CD4-positive, CD25-positive, alpha-beta regulatory T cell (primary cell): Measurements from ENCODE around the gene DRC7. TPM values are rescaled to one million over a fixed set of nuclear protein-coding genes. Genes with fewer than 3 reads are reported as not detected.
A peak's percentile ranks its signal among the peaks of the same experiment; 100 is the strongest.

Experiments
- ATAC-seq, 2 donors: fragments of 150-1000 bp; cut with Tn5 transposase; one replicate each; pipeline ENCODE4 v1.10.0; 2021; ENCODE audit warnings: low read depth in 2 of 2, moderate number of reproducible peaks in 2 of 2, moderate library complexity in 1 of 2
- DNase-seq, 3 donors: peaks; one replicate each; pipeline versions ENCODE4 v3.0.0 to v3.0.0-alpha.2; 2012 to 2022; ENCODE audit warnings: mixed read lengths in 1 of 3
- H3K27ac ChIP-seq: one replicate; pipeline ENCODE4 v1.7.0; 2013; ENCODE audit warnings: mild to moderate bottlenecking, low read length; ENCODE audit not compliant: insufficient read depth, poor library complexity, severe bottlenecking
- H3K27me3 ChIP-seq: one replicate; pipeline ENCODE4 v1.7.0; 2013; ENCODE audit warnings: low read length; ENCODE audit not compliant: control insufficient read depth, insufficient read depth
- H3K36me3 ChIP-seq: one replicate; pipeline ENCODE4 v1.7.0; 2013; ENCODE audit warnings: mild to moderate bottlenecking, low read length, moderate library complexity; ENCODE audit not compliant: control insufficient read depth, insufficient read depth
- H3K4me1 ChIP-seq: 2 replicates; pipeline ENCODE4 v1.7.0; 2013; ENCODE audit warnings: mild to moderate bottlenecking, low read length; ENCODE audit not compliant: insufficient read depth, control insufficient read depth, poor library complexity, severe bottlenecking
- H3K4me3 ChIP-seq: one replicate; pipeline ENCODE4 v1.7.0; 2013; ENCODE audit warnings: low read depth, mild to moderate bottlenecking, low read length, moderate library complexity
- H3K9me3 ChIP-seq, 2 experiments: 1 replicate in 1 of 2; 2 replicates in 1 of 2; pipeline ENCODE4 v1.7.0; 2013; ENCODE audit warnings: low read length in 2 of 2, mild to moderate bottlenecking in 1 of 2, moderate library complexity in 1 of 2; ENCODE audit not compliant: control insufficient read depth in 2 of 2
- H3K27ac Mint-ChIP-seq, 3 donors: one replicate each; pipeline ENCODE4 v1.8.0; 2020 to 2022; ENCODE audit warnings: mild to moderate bottlenecking in 3 of 3, mixed read lengths in 3 of 3, moderate library complexity in 2 of 3
- H3K27me3 Mint-ChIP-seq: one replicate; pipeline ENCODE4 v1.8.0; 2022; ENCODE audit warnings: mild to moderate bottlenecking, mixed read lengths
- H3K36me3 Mint-ChIP-seq: one replicate; pipeline ENCODE4 v1.8.0; 2020; ENCODE audit warnings: mixed read lengths
- H3K4me1 Mint-ChIP-seq, 4 donors: one replicate each; pipeline ENCODE4 v1.8.0; 2020 to 2022; ENCODE audit warnings: mixed read lengths in 4 of 4, mild to moderate bottlenecking in 1 of 4
- H3K4me3 Mint-ChIP-seq, 4 donors: one replicate each; pipeline ENCODE4 v1.8.0; 2020 to 2022; ENCODE audit warnings: mild to moderate bottlenecking in 4 of 4, mixed read lengths in 4 of 4, moderate library complexity in 3 of 4
- H3K9me3 Mint-ChIP-seq, 7 donors: one replicate each; pipeline ENCODE4 v1.8.0; 2020 to 2022; ENCODE audit warnings: mixed read lengths in 7 of 7, mild to moderate bottlenecking in 3 of 7, moderate library complexity in 2 of 7
- polyA plus RNA-seq, 4 donors: library from polyadenylated mRNA; unstranded; fragments of 300-500 nt; fragmentation: Illumina TruSeq; gene quantifications; one replicate each; pipeline ENCODE4 v1.2.3, GENCODE V29; 2021
- total RNA-seq: library from RNA; stranded (reverse); gene quantifications from one replicate; pipeline ENCODE4 v1.2.3, GENCODE V29; 2022

The DRC7 gene
- total and polyA plus RNA-seq, 5 donors from 2014 or later = not detected

GRCh38 chr16:57676553-57677085 lies 18.0 kb upstream of the DRC7 start:
- Mint-ChIP-seq H3K4me3 (no peak overlapping the region), H3K27ac (no peak overlapping the region), H3K9me3 (no peaks in the 10 kb centered on the region), H3K27me3 (peaks cover 5% of the 10 kb centered on the region), H3K4me1 (no peaks in the 10 kb centered on the region), H3K36me3 (no peaks in the 10 kb centered on the region)
- Histone ChIP-seq H3K27me3 (peaks cover 5% of the 10 kb centered on the region), H3K4me3 (no peak overlapping the region), H3K9me3 (no peaks in the 10 kb centered on the region), H3K4me1 (no peaks in the 10 kb centered on the region), H3K36me3 (no peaks in the 10 kb centered on the region), H3K27ac (no peak overlapping the region)
- DNase-seq (no peak), ATAC-seq (no peak)

GRCh38 chr16:57677622-57678369 lies 16.8 kb upstream of the DRC7 start:
- no peaks in the 10 kb centered on the region for H3K9me3 ChIP-seq
- DNase-seq (no peak), ATAC-seq (no peak)
- Mint-ChIP-seq H3K27ac (no peak overlapping the region), H3K9me3 (no peaks in the 10 kb centered on the region), H3K4me1 (no peaks in the 10 kb centered on the region), H3K36me3 (no peaks in the 10 kb centered on the region), H3K27me3 (no peaks in the 10 kb centered on the region), H3K4me3 (no peak overlapping the region)
- no peaks in the 10 kb centered on the region for H3K4me1 ChIP-seq
- H3K36me3 ChIP-seq = no peaks in the 10 kb centered on the region
- H3K27ac ChIP-seq = no peak overlapping the region
- H3K4me3 ChIP-seq = no peak overlapping the region
- H3K27me3 ChIP-seq = peaks cover 5% of the 10 kb centered on the region

GRCh38 chr16:57679016-57679415 lies 15.6 kb upstream of the DRC7 start:
- Histone ChIP-seq H3K27me3 (peaks cover 2% of the 10 kb centered on the region), H3K27ac (no peak overlapping the region), H3K4me3 (no peak overlapping the region), H3K9me3 (no peaks in the 10 kb centered on the region), H3K4me1 (no peaks in the 10 kb centered on the region), H3K36me3 (no peaks in the 10 kb centered on the region)
- H3K9me3 Mint-ChIP-seq = no peaks in the 10 kb centered on the region
- ATAC-seq (no peak), DNase-seq (no peak)
- H3K4me3 Mint-ChIP-seq = no peak overlapping the region
- H3K4me1 Mint-ChIP-seq = no peaks in the 10 kb centered on the region
- H3K27ac Mint-ChIP-seq = no peak overlapping the region
- H3K36me3 Mint-ChIP-seq = no peaks in the 10 kb centered on the region
- no peaks in the 10 kb centered on the region for H3K27me3 Mint-ChIP-seq

- no peaks in the 10 kb centered on the region for H3K36me3 Mint-ChIP-seq
- no peaks in the 10 kb centered on the region for H3K9me3 Mint-ChIP-seq
- H3K27me3 ChIP-seq = no peaks in the 10 kb centered on the region
- H3K4me3 ChIP-seq = no peak overlapping the region
- ATAC-seq (no peak), DNase-seq (peak in 1 of 3 donors; percentile 12)
- H3K4me1 ChIP-seq = no peaks in the 10 kb centered on the region
- no peaks in the 10 kb centered on the region for H3K27me3 Mint-ChIP-seq
- H3K4me1 Mint-ChIP-seq = no peaks in the 10 kb centered on the region
- H3K9me3 ChIP-seq = no peaks in the 10 kb centered on the region
- H3K27ac ChIP-seq = no peak overlapping the region
- no peak overlapping the region for H3K27ac Mint-ChIP-seq
- no peaks in the 10 kb centered on the region for H3K36me3 ChIP-seq
- no peak overlapping the region for H3K4me3 Mint-ChIP-seq
Measured at GRCh38 chr16:57679767-57680482, 14.7 kb upstream of the DRC7 start.

- H3K36me3 Mint-ChIP-seq = no peaks in the 10 kb centered on the region
- Histone ChIP-seq H3K9me3 (no peaks in the 10 kb centered on the region), H3K27ac (no peak overlapping the region), H3K4me1 (no peaks in the 10 kb centered on the region), H3K27me3 (no peaks in the 10 kb centered on the region), H3K36me3 (no peaks in the 10 kb centered on the region), H3K4me3 (no peak overlapping the region)
- no peaks in the 10 kb centered on the region for H3K27me3 Mint-ChIP-seq
- no peaks in the 10 kb centered on the region for H3K4me1 Mint-ChIP-seq
- ATAC-seq = no peak
- H3K4me3 Mint-ChIP-seq = no peak overlapping the region
- no peak for DNase-seq
- no peaks in the 10 kb centered on the region for H3K9me3 Mint-ChIP-seq
- no peak overlapping the region for H3K27ac Mint-ChIP-seq
Measured at GRCh38 chr16:57680842-57681375, 13.7 kb upstream of the DRC7 start.

GRCh38 chr16:57681950-57682728 lies 12.5 kb upstream of the DRC7 start:
- H3K27ac ChIP-seq = no peak overlapping the region
- no peaks in the 10 kb centered on the region for H3K27me3 Mint-ChIP-seq
- H3K27ac Mint-ChIP-seq = no peak overlapping the region
- no peaks in the 10 kb centered on the region for H3K4me1 Mint-ChIP-seq
- no peak overlapping the region for H3K4me3 ChIP-seq
- no peaks in the 10 kb centered on the region for H3K9me3 Mint-ChIP-seq
- H3K9me3 ChIP-seq = no peaks in the 10 kb centered on the region
- H3K4me3 Mint-ChIP-seq = no peak overlapping the region
- H3K27me3 ChIP-seq = no peaks in the 10 kb centered on the region
- ATAC-seq (no peak), DNase-seq (no peak)
- no peaks in the 10 kb centered on the region for H3K36me3 ChIP-seq
- H3K36me3 Mint-ChIP-seq = no peaks in the 10 kb centered on the region
- H3K4me1 ChIP-seq = no peaks in the 10 kb centered on the region

- ATAC-seq = no peak
- Mint-ChIP-seq H3K27ac (no peak overlapping the region), H3K36me3 (no peaks in the 10 kb centered on the region), H3K4me1 (peaks cover 0 to 2% (median 0%) of the 10 kb centered on the region in 4 donors), H3K4me3 (no peak overlapping the region), H3K27me3 (no peaks in the 10 kb centered on the region), H3K9me3 (no peaks in the 10 kb centered on the region)
- Histone ChIP-seq H3K36me3 (no peaks in the 10 kb centered on the region), H3K9me3 (no peaks in the 10 kb centered on the region), H3K4me3 (no peak overlapping the region), H3K27ac (no peak overlapping the region), H3K27me3 (no peaks in the 10 kb centered on the region), H3K4me1 (no peaks in the 10 kb centered on the region)
- DNase-seq = no peak
Measured at GRCh38 chr16:57682809-57683635, 11.6 kb upstream of the DRC7 start.
